HuH-7.5 (cell line): ENCODE measurements around the gene ZSCAN2.
"Not testable (repeated sequence)": the region's sequence is repeated elsewhere in the genome, so short reads cannot be mapped to it uniquely, and the experiment has no call there.

Experiments used
- DNase-seq: peaks from one replicate; pipeline ENCODE4 v3.0.0; 2011; ENCODE audit warnings: low spot score

ZSCAN2 gene

DNA sequence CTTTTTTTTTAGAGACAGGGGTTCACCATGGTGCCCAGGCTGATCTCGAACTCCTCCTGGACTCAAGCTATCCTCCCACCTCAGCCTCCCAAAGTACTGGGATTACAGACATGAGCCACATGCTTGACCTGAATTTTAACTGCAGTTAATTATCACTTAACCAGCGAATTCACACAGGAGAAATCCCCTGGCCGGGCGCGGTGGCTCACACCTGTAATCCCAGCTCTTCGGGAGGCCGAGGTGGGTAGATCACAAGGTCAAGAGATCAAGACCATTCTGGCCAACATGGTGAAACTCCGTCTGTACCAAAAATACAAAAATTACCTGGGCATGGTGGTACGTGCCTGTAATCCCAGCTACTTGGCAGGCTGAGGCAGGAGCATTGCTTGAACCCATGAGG is 41.1 kb downstream of the ZSCAN2 start:
- not testable (repeated sequence) for DNase-seq

- DNase-seq = not testable (repeated sequence)
Measured at GRCh38 chr15:84642640-84643039, 41.8 kb downstream of the ZSCAN2 start.

DNA sequence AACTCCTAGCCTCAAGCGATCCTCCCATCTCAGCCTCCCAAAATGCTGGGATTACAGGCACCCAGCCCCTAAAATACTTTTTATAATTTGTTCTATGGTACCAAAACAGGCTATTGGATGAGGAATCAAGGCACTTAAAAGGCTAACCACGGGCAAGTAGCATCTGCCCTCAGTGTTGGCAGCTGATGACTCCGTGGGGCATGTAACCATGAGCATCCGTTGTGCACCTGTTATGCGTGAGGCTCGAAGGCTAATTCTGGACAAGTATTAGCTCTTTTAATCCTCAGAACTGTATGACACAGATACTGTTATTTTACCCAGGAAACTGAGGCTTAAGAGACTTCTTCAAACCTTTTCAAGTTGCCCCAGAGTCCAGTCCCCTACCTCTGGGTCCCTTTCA is 43.0 kb downstream of the ZSCAN2 start:
- no peak for DNase-seq

DNA sequence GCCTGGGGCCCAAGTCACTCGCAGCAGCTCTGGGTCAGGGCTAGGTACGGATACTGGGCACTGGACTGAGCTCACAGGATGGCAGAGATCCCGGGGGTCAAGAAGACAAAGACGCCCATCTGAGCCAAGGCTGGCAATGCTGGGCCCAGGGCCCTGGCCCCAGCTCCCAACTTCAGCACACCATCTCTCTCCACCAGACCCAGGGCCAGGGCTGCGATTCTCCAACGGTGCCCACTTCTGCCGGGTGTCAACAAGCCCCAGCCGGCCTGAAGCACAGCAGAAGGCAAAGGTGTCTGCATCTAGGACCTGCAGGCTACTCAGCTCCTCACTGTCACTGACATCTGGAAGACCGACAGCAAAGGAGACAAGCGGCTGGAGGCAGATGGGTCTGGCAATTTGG is 44.7 kb downstream of the ZSCAN2 start:
- DNase-seq = no peak

- no peak for DNase-seq
Measured at GRCh38 chr15:84645997-84646396, 45.2 kb downstream of the ZSCAN2 start.

GRCh38 chr15:84647726-84648125 is 46.9 kb downstream of the ZSCAN2 start:
- DNase-seq = no peak

DNA sequence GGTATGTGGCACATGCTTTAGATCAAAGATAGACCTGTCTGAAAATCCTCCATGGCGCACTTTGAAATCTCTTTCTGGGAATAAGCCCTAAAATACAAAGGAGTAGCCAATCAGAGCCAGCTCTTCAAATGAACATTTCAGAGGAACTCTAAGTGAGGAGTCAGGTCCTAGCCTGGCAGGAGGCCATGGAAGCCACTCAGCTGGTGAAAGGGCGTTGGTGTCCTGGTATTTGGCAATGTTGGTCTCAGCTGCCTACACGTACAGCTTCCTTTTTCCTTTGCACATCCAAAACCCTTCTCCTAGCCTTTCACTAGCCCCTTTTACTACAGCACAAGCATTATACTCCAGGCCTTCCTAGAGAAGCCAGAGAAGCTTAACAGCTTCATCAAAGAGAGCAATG is 47.7 kb downstream of the ZSCAN2 start:
- no peak for DNase-seq

DNA sequence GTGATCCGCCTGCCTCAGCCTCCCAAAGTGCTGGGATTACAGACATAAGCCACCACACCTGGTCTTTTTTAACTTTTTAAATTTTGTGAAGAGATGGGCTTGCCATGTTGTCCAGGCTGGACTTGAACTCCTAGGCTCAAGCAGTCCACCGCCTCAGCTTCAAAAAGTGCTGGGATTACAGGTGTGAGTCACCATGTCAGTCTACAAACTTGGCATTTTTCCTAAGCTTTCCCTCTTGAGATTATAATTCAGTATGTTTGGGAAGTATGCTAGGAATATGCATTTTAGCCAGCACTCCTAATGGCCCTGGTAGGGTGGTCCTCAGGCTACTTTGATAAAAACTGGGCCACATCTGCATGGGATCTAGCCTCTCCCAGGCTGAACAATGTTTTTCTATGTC is 48.9 kb downstream of the ZSCAN2 start:
- DNase-seq = no peak

DNA sequence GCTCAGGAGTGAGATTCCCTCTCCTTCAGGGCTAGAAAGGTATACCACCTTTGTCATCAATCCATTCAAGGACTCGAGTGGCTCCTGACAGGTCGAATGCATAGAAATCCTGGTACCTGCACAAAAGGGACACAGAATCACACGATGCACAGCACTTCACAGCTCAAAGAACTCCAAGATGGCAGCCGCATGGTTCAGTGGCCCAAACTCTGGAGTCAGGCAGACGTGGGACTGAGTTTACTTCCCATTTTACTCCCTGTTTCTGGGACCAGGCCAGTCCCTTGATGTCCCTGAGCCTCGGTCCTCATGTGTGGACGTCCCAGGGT is 52.7 kb downstream of the ZSCAN2 start:
- no peak for DNase-seq

- DNase-seq = peak; percentile 92
Measured at GRCh38 chr15:84653910-84654688, 53.3 kb downstream of the ZSCAN2 start, which contains the start of gene WDR73. WDR73 (minus strand) TSS chr15:84654283; CDS start chr15:84654274, 9 bp downstream.

DNA sequence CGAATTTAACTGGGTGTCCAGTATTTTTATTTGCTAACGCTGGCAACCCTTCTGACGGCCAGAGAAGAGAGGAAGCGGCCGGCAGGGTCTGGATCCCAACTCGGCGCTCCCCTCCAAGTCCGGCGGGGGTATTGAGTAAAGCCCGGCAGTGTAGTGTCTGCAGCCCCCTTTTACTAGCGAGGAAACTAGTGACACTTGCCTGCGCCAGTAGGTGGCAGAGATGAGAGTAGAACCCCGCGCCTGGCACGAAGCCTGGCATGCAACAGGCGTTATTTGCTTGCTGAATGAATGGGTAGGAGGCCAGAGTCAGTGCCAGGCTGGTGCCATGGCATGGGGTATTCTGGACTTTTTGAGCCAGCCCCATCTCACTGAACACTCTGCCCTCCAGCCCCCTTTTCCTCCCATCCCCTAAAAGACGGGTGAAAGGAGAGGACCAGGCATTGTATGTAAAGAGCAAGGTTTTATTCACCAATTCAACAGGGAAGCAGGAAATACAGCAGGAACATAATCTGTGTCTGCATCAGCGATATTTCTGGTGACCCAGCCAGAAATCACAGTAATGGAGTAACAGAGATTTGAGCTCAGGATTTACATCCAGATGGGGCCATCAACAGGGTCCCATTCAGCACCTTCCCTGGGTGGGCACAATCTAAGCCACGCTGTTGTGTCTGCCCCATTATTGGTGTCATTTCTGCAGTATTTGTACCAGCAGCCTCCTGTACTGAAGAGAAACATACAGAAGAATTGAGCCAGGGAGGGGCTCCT is 54.1 kb downstream of the ZSCAN2 start:
- peak; percentile 75 for DNase-seq

- no peak for DNase-seq
Measured at GRCh38 chr15:84656972-84657371, 56.2 kb downstream of the ZSCAN2 start.

DNA sequence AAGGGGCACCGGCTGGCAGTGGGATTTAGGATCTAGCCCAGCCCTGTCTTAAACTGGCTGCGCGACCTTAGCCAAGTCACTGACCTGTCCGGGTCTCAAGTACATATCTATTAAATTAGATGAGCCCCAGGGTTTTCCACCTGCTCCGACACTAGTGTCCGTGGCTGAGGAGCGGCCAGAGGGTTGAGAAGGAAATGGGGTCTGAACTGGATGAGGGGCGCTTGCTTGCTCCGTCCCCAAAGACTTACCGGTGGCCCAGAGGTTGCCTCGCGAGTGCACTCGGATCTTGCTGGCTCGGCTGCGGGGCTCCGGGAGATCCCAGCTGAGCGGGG is 56.9 kb downstream of the ZSCAN2 start:
- no peak for DNase-seq

DNA sequence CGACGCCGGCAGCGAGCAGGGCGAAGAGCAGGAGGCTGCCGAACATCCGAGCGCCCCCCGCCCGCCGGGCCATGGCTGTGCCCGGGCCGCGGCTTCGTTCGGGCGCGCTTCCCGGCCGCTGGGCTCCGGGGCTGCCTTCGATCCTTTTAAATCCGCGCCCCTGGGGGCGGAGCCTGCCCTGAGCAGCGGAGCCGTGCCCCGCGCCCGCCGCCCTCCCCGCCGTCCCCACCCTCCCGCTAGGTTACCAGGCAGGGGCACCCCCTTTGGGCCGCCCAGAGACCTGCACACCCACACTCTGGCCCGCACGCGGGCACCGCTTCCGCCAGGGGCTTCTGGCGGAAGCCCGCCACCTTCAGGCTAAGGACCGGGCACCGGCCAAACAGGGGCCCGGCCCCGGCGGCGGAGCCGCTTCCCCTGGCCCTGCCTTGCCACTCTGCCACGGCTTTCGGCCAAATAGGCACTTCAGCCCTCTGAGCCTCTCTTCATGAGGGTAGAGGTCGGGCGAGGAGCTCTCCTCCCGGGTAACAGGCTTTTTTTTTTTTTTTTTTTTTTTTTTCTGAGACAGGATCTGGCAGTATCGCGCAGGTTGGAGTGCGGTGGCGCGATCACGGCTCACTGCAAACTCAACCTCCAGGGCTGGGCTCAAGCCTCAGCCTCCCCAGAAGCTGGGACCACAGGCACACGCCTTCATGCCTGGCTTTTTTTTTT is 57.4 kb downstream of the ZSCAN2 start, which contains the start of gene NMB:
Gene NMB, minus strand, starts transcription at position 120 of the 708 bp plus-strand sequence. Its CDS starts 47 bp downstream, at position 73.
- peak; percentile 98 for DNase-seq

GRCh38 chr15:84658788-84659411 is 58.1 kb downstream of the ZSCAN2 start:
- no peak for DNase-seq

DNA sequence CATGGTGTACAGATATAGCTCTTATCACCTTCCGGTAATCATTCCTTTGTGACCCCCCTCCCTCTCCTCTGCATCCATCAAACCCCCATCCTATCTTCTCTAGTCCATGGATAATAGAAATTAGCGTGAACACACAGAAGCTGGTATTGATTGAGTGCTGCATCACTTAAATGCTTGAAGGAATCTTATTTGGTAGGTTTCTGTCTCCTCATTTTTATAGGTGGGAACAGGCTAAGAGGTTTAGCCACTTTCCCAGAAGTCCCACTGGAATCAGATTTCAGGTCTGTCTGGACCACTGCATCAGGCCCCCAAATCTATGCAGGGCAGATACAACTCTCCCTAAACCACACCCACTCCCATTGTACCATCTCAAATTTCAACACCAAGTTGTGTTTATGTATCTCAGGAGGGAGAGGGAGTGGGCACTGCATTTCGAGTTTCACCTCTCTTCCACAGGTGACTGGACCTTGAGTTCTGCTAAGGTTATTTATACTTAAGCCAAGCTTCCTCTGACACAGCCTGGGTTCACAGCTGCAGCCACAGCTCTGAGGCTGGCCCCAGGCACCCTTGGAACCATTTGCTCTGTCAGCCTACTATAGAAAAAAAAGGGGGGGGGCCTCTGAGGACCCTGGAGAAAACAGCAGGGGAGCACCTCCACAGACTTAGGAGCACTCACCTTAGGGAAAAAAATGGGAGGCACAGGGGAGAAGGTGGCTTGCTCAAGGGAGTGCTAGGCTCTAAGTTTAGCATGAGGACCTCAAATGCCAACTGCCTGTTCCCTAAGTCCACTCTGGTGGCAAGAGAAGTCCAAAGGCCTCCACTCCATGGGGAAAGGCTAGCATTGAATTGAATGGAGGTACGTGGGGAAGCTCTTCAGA is 59.3 kb downstream of the ZSCAN2 start:
- no peak for DNase-seq

DNA sequence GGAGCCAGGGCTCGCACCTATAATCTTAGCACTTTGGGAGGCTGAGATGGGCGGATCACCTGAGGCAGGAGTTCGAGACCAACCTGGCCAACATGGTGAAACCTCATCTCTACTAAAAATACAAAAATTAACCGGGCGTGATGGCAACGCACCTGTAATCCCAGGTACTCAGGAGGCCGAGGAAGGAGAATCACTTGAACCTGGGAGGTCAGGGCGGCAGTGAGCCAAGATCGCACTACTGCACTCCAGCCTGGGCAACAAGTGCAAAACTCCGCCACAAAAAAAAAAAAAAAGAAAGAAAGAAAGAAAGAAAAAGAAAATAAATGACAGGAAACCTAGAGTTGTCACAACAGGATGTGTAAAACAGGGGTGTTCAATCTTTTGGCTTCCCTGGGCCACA is 60.2 kb downstream of the ZSCAN2 start:
- DNase-seq = no peak

DNA sequence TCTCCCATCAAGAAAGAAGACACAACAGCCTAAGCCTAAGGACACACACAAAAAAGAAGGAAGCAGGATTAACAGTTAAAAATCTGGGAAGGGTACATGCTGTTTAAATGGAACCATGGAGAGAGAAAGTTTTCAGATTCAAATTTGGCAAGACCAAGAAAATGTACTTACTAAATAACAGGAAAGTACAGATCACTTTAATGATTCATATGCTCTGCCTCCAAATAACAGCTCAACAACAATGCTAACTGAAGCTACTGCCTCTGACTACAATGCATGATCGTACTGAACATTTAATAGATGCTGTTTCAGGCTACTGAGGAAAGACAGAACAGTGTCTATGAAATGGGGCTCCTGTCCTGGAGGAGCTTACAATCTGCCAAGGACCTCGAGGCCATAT is 65.6 kb downstream of the ZSCAN2 start:
- DNase-seq = no peak

DNA sequence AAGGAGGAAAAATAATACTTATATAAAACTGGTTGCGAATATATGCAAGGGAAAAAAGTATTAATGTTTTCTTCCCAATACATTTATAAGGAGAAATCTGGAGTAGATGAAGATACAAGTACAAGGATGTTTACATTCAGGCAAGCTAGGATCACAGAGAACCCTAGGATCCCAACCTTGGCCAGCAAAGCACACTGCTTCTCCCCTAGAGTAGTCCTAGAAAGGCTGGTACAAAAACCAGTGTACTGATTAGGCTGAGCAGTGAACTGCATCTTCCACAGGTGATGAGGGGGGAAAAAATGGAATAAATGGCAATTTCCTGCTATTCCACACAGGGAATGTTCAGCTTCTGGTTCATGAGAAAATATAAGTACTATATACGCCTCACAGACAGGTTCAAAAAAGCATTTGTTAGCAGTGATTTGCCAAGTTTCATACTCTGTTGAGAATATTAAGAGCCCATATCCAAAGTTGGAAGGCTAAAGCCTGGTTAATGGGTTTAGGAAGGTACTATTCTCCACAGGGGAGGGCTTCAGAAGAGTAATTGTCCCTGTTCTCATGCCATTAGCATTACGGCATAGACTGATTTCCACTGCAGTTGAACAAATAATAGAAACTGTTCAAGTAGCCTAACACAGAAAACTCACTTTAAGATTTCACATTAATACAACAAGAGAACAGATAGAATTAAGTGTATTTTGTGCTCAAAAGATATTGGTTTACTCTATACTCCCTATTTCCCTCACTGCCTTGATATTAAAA is 67.6 kb downstream of the ZSCAN2 start:
- no peak for DNase-seq

- DNase-seq = no peak
Measured at GRCh38 chr15:84669726-84670125, 68.9 kb downstream of the ZSCAN2 start.

DNA sequence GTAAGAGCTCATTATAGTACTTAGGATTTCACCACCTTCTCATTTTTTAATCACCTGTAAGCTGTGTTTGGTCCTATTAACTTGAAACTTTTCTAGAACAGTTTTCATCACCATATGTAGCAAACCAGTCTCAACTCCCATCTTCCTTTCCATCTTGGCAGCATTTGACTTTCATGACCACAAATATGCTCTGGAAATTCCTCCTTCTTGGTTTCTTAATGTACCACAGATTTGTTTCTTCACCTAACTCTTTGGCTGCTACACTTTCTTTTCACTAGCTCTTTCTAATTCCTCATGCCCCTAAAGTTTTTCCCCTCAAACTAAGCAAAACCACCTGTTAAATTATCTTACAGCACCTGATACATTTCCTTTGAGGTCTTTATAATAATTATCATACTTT is 70.4 kb downstream of the ZSCAN2 start:
- no peak for DNase-seq
